GM21447 (cell line): Measurements from ENCODE around the gene MAP3K2.
A peak's percentile ranks its signal among the peaks of the same experiment; 100 is the strongest.
"Not testable (repeated sequence)": the region's sequence is repeated elsewhere in the genome, so short reads cannot be mapped to it uniquely, and the experiment has no call there.

ENCODE experiments used
- ATAC-seq: cut with Tn5 transposase; IDR thresholded peaks from one replicate; pipeline ENCODE4 v1.9.1; 2021; ENCODE audit not compliant: unreplicated experiment

The MAP3K2 gene

GRCh38 chr2:127355407-127356008 lies 32.3 kb downstream of the MAP3K2 start:
- ATAC-seq, result no peak

DNA sequence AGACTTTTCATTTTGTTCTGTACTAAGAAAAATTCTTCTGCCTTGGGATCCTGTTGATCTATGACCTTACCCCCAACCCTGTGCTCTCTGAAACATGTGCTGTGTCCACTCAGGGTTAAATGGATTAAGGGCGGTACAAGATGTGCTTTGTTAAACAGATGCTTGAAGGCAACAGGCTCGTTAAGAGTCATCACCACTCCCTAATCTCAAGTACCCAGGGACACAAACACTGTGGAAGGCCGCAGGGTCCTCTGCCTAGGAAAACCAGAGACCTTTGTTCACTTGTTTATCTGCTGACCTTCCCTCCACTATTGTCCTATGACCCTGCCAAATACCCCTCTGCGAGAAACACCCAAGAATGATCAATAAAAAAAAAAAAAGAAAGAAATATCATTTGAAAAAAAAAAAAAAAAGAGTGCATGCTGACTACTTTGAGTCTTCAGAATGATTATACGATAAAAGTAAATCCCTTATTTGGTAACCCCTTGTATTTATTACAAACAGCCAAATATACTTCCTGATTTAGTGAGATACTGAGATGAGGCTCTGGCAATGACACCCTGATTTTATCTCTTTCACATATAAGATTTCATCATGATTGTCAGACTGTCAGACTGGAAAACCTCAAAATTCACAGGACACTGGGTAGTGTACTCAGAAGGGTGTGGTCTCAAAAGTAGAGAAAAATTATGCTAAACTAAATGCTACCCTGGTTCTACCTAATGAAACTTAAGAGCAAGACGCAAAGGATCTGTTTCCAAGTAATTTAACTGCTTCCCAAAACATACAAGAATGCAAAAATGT lies 33.7 kb downstream of the MAP3K2 start:
- not testable (repeated sequence) for ATAC-seq

DNA sequence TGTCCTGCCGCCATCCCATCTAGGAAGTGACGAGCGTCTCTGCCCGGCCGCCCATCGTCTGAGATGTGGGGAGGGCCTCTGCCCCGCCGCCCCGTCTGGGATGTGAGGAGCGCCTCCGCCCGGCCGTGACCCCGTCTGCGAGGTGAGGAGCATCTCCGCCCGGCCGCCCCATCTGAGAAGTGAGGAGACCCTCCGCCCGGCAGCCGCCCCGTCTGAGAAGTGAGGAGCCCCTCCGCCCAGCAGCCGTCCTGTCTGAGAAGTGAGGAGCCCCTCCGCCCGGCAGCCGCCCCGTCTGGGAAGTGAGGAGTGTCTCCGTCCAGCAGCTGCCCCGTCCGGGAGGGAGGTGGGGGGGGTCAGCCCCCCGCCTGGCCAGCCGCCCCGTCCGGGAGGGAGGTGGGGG lies 34.6 kb downstream of the MAP3K2 start:
- not testable (repeated sequence) for ATAC-seq

GRCh38 chr2:127351603-127352002 lies 36.2 kb downstream of the MAP3K2 start:
- no peak for ATAC-seq

DNA sequence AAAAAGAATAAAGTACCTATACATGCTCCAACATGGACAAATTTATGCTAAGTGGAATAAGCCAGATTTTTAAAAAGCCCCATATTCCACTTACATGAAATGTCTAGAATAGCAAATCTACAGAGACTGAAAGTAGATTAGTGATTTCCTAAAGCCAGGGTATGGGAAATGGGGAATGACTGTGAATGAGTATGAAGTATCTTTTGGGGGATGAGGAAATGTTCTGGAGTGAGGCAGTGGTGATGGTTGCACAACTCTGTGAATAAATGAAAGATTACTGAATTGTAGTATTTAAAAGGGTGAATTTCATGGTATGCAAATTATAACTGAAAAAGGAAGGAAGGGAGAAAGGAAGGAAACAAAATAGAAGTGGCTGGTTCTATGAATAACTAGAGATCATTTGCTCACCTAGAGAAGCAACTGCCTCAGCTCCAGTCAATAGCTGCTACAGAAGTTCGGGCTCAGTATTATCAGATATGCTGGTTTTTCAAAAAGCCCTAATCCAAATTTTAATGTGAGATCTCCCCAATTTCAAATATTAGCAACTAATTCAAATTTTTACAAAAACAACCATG lies 39.3 kb downstream of the MAP3K2 start:
- no peak for ATAC-seq

- ATAC-seq, result no peak
These were observed 39.9 kb downstream of the MAP3K2 start for GRCh38 chr2:127347734-127348392.

DNA sequence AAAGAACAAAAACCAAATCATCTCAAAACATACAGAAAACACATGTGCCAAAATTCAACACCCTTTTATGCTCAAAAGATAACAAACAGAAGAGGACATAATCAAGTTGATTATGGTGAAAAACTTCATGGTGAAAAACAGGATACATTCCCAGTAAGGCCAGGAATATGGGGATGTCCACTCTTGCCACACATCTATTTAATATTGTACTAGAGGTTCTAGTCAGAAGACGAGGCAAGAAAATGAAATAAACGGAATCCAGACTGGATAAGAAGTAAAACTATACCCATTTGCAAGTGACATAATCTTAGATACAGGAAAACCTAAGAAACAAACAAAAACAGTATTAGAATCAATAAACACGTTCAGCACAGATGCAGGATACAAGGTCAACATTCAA lies 40.8 kb downstream of the MAP3K2 start:
- no peak for ATAC-seq

DNA sequence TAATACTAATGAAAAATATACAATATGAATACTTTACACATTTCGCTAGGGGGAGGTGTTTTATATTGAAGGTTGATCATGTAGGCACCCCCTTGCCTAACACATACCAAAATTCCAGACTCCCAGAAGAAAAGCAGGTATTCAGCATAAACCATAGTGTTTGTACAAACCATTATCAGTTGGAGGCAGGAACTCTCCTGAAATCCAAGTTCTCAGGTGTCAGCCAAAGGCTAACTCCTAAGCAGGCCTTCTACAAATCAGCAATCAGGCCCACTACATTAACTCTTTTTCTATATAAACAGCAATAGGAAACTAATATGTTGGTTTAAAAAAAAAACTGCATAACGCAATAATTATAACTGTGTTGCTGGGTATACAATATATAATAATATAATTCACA lies 44.5 kb downstream of the MAP3K2 start:
- no peak for ATAC-seq

DNA sequence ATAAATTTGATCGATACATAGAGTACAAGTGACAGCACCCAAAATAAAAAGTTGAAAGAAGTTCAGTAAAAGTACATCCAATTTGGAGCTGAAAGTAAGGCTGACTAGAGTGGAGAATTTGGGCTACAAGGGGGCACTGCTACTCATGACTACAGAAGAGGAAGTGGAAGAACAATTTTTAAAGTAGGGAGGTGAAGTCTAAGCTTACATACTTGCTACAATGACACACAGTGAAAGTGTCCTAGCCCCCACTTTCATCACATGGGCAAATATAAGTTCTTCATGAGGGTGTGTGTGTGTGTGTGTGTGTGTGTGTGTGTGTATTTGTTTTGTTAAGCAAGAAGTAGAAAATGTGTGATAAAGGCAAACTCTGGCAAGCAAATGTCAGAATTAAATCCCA lies 45.7 kb downstream of the MAP3K2 start:
- no peak for ATAC-seq

DNA sequence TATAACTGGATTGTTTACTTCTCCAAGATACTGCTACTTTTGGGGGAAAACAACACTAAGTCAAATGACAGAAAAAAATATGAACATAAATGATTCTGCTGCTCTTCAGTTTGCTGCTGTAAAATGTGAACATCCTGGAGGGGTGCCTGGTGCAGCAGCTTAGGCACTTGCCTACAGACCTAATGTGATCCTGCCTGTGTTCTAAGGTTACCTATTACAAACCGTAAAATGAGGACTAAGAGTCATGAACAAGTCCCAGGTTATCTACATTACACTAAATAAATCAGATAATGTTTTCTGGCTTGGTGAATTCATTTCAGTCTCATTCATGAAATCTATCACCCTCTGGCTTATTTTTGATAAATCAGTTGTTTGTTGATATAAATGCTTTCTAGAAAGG lies 55.4 kb downstream of the MAP3K2 start:
- ATAC-seq, result no peak

DNA sequence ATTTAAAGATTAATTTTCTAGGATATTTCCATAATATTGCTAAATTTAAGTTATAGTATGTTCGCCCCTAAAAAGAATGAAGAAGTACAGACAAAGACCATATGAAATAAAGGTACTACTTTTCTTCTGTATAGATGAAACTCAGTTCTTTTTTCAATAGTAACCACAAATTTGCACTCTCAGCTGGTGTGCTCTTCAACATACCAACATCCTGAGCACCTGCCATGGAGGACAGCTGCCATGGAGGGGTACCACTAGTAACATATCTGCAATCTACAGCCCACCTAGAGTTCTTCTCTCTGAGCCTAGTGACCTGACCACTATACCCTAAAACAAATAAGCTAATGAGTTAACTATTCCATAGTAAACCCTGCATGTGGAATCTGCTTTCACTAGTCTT lies 57.0 kb downstream of the MAP3K2 start:
- peak; percentile 73 for ATAC-seq

DNA sequence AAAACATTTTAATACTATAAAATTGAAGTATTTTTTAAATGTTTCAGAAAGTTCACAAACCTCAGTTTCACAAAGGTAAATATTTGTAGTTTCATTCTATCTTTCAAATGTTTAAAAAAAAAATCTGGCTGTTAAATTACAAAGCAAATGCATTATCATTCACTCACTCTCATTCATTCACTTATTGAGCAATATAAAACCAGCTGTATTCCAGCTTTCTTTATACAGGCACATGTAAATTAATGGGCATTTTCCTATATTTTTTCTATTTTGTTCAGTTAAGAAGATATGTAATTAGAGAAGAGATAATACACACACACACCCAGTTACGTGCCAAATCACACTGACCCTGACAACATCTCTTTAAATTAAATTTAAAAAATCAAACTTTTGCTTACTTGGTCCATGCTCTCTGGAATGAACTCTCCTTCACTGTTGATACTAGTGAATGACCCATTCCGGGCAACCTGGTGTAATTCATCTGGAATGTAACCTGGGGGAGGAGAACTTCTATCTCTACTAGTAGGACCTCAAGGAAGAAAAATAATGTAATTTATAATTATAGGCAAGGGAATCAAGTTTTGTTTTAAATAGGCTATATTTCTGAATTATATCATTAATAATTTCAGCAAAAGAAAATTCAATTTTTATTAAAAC lies 61.4 kb downstream of the MAP3K2 start:
- ATAC-seq, result no peak

- ATAC-seq, result no peak
These were observed 63.1 kb downstream of the MAP3K2 start for GRCh38 chr2:127324635-127325034.

DNA sequence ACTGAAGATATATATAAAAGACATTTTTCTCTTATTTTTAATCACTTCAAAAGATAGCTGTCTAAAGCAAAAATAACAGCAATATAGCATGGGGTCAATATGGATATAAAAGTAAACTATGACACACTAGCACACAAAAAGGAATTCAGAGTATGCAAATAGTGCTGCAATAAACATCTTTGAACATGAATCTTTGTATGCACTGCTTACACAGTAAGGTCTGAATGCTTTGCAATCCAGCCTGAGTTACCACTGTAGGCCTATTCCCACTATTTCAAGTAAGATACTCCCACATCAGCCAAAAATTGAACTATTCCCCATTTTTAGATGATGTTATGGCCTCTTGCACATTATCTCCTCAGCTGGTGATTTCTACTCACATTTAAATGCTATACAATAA lies 66.5 kb downstream of the MAP3K2 start:
- ATAC-seq, result no peak

GRCh38 chr2:127320586-127321275 lies 67.0 kb downstream of the MAP3K2 start:
- ATAC-seq, result no peak

DNA sequence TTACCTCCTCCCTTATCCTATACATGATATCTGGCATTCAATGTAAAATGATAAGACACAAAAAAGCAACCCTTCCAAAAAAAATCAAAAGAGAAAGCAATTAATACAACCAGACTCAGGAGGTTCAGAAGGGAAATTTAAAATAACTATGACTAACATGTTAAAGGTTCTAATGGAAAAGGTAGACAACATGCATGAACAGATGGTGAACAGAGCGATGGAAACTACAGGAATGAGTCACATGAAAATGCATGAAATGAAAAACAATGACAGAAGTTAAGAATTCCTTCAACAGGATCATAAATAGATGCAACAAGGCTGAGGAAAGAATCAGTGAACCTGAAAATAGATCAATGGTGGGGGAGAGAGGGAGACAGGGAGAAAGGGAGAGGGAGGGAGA lies 67.7 kb downstream of the MAP3K2 start:
- ATAC-seq, result no peak

DNA sequence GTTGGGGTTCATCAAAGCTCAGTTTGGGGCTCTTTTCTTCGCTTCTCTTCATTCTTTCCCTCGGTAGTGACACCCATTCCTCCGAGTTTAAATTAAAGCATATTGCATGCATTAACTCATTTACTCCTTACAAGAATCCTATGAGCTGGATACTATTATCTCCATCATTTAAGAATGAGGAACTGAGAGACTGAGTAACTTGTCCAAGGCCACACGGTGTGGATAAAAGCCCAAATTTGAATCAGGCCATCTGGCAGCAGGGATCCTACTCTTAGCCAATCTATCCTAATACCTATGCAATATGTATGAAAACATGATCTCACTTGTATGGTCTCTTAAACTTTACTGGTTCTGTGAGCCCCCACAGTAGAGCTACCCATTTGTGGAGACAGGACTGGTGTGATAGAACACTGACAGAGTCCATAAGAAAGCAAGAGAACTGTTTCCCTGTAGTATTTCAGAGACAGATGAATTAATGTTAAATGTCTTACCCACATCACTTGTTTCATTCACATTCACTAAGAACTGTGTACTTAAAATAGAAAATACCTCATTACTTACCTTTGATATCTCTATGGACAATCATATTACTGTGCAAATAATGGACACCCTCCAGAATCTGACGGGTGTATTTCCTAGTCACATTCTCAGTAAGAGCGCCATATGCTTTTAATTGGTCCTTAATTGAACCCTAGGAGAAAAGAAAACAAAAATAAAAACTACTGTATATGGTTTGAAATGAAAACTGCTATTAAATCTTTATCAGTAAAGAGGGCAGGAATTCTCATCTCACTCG lies 73.4 kb downstream of the MAP3K2 start:
- ATAC-seq, result no peak

GRCh38 chr2:127313406-127313805 lies 74.4 kb downstream of the MAP3K2 start:
- peak; percentile 95 for ATAC-seq

- no peak for ATAC-seq
These were observed 76.8 kb downstream of the MAP3K2 start for GRCh38 chr2:127310980-127311379.

- ATAC-seq, result no peak
These were observed 78.3 kb downstream of the MAP3K2 start for GRCh38 chr2:127309468-127309867.
